ENCODE results near the gene MAGI2. TPM values are rescaled to one million over a fixed set of nuclear protein-coding genes. Genes with fewer than 3 reads are reported as not detected.

The MAGI2 gene
- total and polyA plus RNA-seq, 2 donors (not counting 3 experiments of a cell fraction or from before 2014, with no cell fraction given): 0.28 to 6.0 TPM

DNA sequence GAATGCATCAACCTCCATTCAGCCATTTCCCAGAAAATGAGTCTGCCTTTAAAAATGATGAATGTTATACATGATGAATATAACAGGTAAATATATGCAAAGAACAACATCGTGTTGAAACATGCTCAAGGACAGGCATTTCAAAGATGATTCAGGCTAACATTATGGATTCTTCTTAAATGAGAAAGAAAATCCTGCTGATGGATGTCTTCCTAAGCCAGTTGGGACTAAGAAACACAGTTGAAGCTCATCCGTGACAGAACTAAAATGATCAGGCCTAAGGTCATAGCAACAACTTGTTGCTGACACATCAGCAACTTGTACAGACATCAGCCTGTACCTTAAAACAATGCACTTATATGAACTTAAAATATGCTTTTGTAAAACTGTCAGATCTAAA lies 267.9 kb downstream of the MAGI2 start:
- H3K9me1 ChIP-seq (replicated peaks; ENCODE audit: control insufficient read depth, extremely low read depth, insufficient read depth, low read length): no peaks in the 10 kb centered on the region
- no peak for DNase-seq (ENCODE audit: low read depth, low spot score)
- FAIRE-seq: no peak
- no peaks in the 10 kb centered on the region for H3K9me3 ChIP-seq (replicated peaks; ENCODE audit: control insufficient read depth, insufficient read depth, low read length)
- no peaks in the 10 kb centered on the region for H3K36me3 ChIP-seq (ENCODE audit: control insufficient read depth in 2 of 2, extremely low read depth in 1 of 2, insufficient read depth in 2 of 2, low read length in 2 of 2)
- H3K79me2 ChIP-seq (ENCODE audit: control insufficient read depth, insufficient read depth, low read length): no peaks in the 10 kb centered on the region
- POLR2A ChIA-PET: no interaction called here
- no peak overlapping the region for H2AFZ ChIP-seq (ENCODE audit: low read depth, low read length)
- H3K4me1 ChIP-seq (ENCODE audit: control insufficient read depth, extremely low read depth, insufficient read depth, low read length): no peaks in the 10 kb centered on the region
- dilution Hi-C loops (cut with MboI; ENCODE audit: extremely low pct_ligation_motif_present, low sequenced_read_pairs): no loop called here
- no peaks in the 10 kb centered on the region for H3K27me3 ChIP-seq (ENCODE audit: control insufficient read depth in 2 of 2, insufficient read depth in 2 of 2, low read length in 2 of 2)
- intact Hi-C loops (cut with micrococcal nuclease): no loop called here
- H3K27ac ChIP-seq (ENCODE audit: insufficient read depth, low read depth, low read length): no peak overlapping the region
- H3K4me3 ChIP-seq (replicated peaks in 1 of 3; ENCODE audit: insufficient read depth in 1 of 3, low read depth in 1 of 3, low read length in 3 of 3): no peak overlapping the region
- CTCF ChIA-PET: interaction anchor here (1.2 kb wide), 1 partner anchor 9 kb away, joined by 6 read pairs; no protein-coding TSS in a partner anchor
- H3K9ac ChIP-seq (replicated peaks; ENCODE audit: extremely low read depth, insufficient read depth, low read length): no peak overlapping the region
- no TSS peak for BruUV-seq (replicated peaks)
- no peak for TF ChIP-seq POLR2A (IDR thresholded peaks at IDR 0.05; ENCODE audit: low read depth, low read length)
- TF ChIP-seq EZH2 (IDR thresholded peaks at IDR 0.05; ENCODE audit: borderline replicate concordance, low read depth, low read length, severe bottlenecking): no peak
- no peak for TF ChIP-seq FOS (IDR thresholded peaks at IDR 0.05; ENCODE audit: borderline replicate concordance, insufficient read depth, low read length)
- TF ChIP-seq, protein P1, sequence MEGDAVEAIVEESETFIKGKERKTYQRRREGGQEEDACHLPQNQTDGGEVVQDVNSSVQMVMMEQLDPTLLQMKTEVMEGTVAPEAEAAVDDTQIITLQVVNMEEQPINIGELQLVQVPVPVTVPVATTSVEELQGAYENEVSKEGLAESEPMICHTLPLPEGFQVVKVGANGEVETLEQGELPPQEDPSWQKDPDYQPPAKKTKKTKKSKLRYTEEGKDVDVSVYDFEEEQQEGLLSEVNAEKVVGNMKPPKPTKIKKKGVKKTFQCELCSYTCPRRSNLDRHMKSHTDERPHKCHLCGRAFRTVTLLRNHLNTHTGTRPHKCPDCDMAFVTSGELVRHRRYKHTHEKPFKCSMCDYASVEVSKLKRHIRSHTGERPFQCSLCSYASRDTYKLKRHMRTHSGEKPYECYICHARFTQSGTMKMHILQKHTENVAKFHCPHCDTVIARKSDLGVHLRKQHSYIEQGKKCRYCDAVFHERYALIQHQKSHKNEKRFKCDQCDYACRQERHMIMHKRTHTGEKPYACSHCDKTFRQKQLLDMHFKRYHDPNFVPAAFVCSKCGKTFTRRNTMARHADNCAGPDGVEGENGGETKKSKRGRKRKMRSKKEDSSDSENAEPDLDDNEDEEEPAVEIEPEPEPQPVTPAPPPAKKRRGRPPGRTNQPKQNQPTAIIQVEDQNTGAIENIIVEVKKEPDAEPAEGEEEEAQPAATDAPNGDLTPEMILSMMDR (IDR thresholded peaks at IDR 0.05; ENCODE audit: extremely low read depth in 1 of 2, insufficient read depth in 1 of 2, low read depth in 1 of 2, low read length in 2 of 2): no peak
- no peak overlapping the region for H3K4me2 ChIP-seq (ENCODE audit: insufficient read depth, low read length)
- no peaks in the 10 kb centered on the region for H4K20me1 ChIP-seq (replicated peaks; ENCODE audit: control insufficient read depth, extremely low read depth, insufficient read depth, low read length)

DNA sequence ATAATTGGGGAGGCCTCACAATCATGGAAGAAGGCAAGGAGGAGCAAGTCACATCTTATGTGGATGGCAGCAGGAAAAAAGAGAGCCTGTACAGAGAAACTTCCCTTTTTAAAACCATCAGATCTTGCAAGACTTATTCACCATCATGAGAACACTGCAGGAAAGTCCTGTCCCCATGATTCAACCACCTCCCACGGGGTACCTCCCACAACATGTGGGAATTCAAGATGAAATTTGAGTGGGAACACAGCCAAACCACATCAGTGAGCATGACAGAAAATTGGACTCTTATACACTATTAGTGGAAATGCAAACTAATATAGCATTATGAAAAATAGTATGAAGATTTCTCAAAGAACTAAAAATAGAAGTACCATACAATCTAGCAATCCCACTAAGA lies 271.2 kb downstream of the MAGI2 start:
- no peak for TF ChIP-seq MYC (IDR thresholded peaks at IDR 0.05; ENCODE audit: low read depth, low read length)
- TF ChIP-seq FOS (IDR thresholded peaks at IDR 0.05; ENCODE audit: borderline replicate concordance, insufficient read depth, low read length): no peak
- TF ChIP-seq, protein P1 (IDR thresholded peaks at IDR 0.05; ENCODE audit: extremely low read depth in 1 of 2, insufficient read depth in 1 of 2, low read depth in 1 of 2, low read length in 2 of 2): no peak
- no peak for TF ChIP-seq EZH2 (IDR thresholded peaks at IDR 0.05; ENCODE audit: borderline replicate concordance, low read depth, low read length, severe bottlenecking)
- TF ChIP-seq GATA2 (IDR thresholded peaks at IDR 0.05; ENCODE audit: insufficient read depth, insufficient read length, low read depth, low read length): no peak
- TF ChIP-seq MAX (IDR thresholded peaks at IDR 0.05; ENCODE audit: insufficient read depth, insufficient read length): no peak
- no peak for TF ChIP-seq POLR2AphosphoS5 (IDR thresholded peaks at IDR 0.05; ENCODE audit: insufficient read depth, low read depth, low read length)
- TF ChIP-seq POLR2A (IDR thresholded peaks at IDR 0.05; ENCODE audit: low read depth, low read length): no peak
- no peak for TF ChIP-seq JUN (IDR thresholded peaks at IDR 0.05; ENCODE audit: borderline replicate concordance, insufficient read depth, insufficient read length, low read depth)
- Histone ChIP-seq H3K36me3 (ENCODE audit: control insufficient read depth in 2 of 2, extremely low read depth in 1 of 2, insufficient read depth in 2 of 2, low read length in 2 of 2) (no peaks in the 10 kb centered on the region), H3K9me1 (replicated peaks; ENCODE audit: control insufficient read depth, extremely low read depth, insufficient read depth, low read length) (no peaks in the 10 kb centered on the region), H3K4me1 (ENCODE audit: control insufficient read depth, extremely low read depth, insufficient read depth, low read length) (no peaks in the 10 kb centered on the region), H2AFZ (ENCODE audit: low read depth, low read length) (no peak overlapping the region), H3K9me3 (replicated peaks; ENCODE audit: control insufficient read depth, insufficient read depth, low read length) (no peaks in the 10 kb centered on the region), H4K20me1 (replicated peaks; ENCODE audit: control insufficient read depth, extremely low read depth, insufficient read depth, low read length) (no peaks in the 10 kb centered on the region), H3K4me3 (replicated peaks in 1 of 3; ENCODE audit: insufficient read depth in 1 of 3, low read depth in 1 of 3, low read length in 3 of 3) (no peak overlapping the region), H3K27me3 (ENCODE audit: control insufficient read depth in 2 of 2, insufficient read depth in 2 of 2, low read length in 2 of 2) (no peaks in the 10 kb centered on the region), H3K9ac (replicated peaks; ENCODE audit: extremely low read depth, insufficient read depth, low read length) (no peak overlapping the region), H3K79me2 (ENCODE audit: control insufficient read depth, insufficient read depth, low read length) (no peaks in the 10 kb centered on the region), H3K4me2 (ENCODE audit: insufficient read depth, low read length) (no peak overlapping the region), H3K27ac (ENCODE audit: insufficient read depth, low read depth, low read length) (no peak overlapping the region)
- FAIRE-seq (no peak), DNase-seq (ENCODE audit: low read depth, low spot score) (no peak)
- dilution Hi-C loops (cut with MboI; ENCODE audit: extremely low pct_ligation_motif_present, low sequenced_read_pairs) (no loop called here), intact Hi-C loops (cut with micrococcal nuclease) (no loop called here)
- ChIA-PET POLR2A (no interaction called here), CTCF (no interaction called here)
- no TSS peak for BruUV-seq (replicated peaks)
